HG03457 (cell line): ENCODE results near the gene PROM2.
"Not testable (repeated sequence)": the region's sequence is repeated elsewhere in the genome, so short reads cannot be mapped to it uniquely, and the experiment has no call there.

Experiments used
- ATAC-seq: cut with Tn5 transposase; IDR thresholded peaks from one replicate; pipeline ENCODE4 v1.9.1; 2021; ENCODE audit warnings: moderate number of reproducible peaks; ENCODE audit not compliant: unreplicated experiment

Gene PROM2

GRCh38 chr2:95269036-95269680 is 5.1 kb upstream of the PROM2 start:
- no peak for ATAC-seq

GRCh38 chr2:95269745-95270144 is 4.5 kb upstream of the PROM2 start:
- not testable (repeated sequence) for ATAC-seq

GRCh38 chr2:95270541-95271081 is 3.6 kb upstream of the PROM2 start:
- no peak for ATAC-seq

- no peak for ATAC-seq
Observed at GRCh38 chr2:95271381-95271971, 2.8 kb upstream of the PROM2 start.

GRCh38 chr2:95272299-95272751 is 1.9 kb upstream of the PROM2 start:
- no peak for ATAC-seq

- ATAC-seq, result no peak
Observed at GRCh38 chr2:95272781-95273180, 1.5 kb upstream of the PROM2 start.

GRCh38 chr2:95273566-95274290 is 521 bp upstream of the PROM2 start:
- no peak for ATAC-seq

GRCh38 chr2:95275151-95275515 is 884 bp downstream of the PROM2 start:
- no peak for ATAC-seq

GRCh38 chr2:95275601-95276243 is 1.5 kb downstream of the PROM2 start:
- no peak for ATAC-seq

GRCh38 chr2:95276244-95276887 is 2.1 kb downstream of the PROM2 start:
- ATAC-seq, result no peak

GRCh38 chr2:95276888-95277245 is 2.6 kb downstream of the PROM2 start:
- ATAC-seq, result no peak

GRCh38 chr2:95277246-95277906 is 3.1 kb downstream of the PROM2 start:
- no peak for ATAC-seq

GRCh38 chr2:95278051-95278471 is 3.8 kb downstream of the PROM2 start:
- no peak for ATAC-seq

- ATAC-seq, result no peak
Observed at GRCh38 chr2:95278637-95279225, 4.5 kb downstream of the PROM2 start.

- no peak for ATAC-seq
Observed at GRCh38 chr2:95279435-95280035, 5.3 kb downstream of the PROM2 start.

- ATAC-seq, result no peak
Observed at GRCh38 chr2:95281071-95281470, 6.8 kb downstream of the PROM2 start.

- ATAC-seq, result no peak
Observed at GRCh38 chr2:95281786-95282185, 7.5 kb downstream of the PROM2 start.

- no peak for ATAC-seq
Observed at GRCh38 chr2:95282458-95282857, 8.2 kb downstream of the PROM2 start.

GRCh38 chr2:95283562-95283961 is 9.3 kb downstream of the PROM2 start:
- ATAC-seq, result no peak
